ENCODE results near the gene IL1RAPL1. TPM values are rescaled to one million over a fixed set of nuclear protein-coding genes. Genes with fewer than 3 reads are reported as not detected.

The IL1RAPL1 gene
- polyA plus RNA-seq, 2 of the 4 experiments (the other 2 are of a cell fraction): not detected

DNA sequence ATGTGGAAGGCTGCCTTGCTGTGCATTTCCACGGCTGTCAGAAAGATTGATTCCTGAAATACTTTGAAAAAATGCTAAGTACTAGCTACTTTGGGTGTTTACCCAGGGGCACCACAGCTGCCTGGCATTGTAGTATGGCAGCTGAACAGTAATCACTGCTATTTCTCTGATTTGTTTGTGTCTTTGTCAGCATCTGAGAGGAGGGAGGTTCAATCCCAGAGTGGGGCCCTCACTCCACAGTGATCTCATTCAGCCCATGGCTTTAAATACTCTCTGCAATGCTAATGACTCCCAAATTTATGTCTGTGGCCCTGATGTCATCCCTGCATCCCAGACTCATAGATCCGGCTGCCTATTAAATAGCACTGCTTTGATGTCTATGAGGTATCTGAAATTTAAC, 1052.9 kb downstream of the IL1RAPL1 start:
- Histone ChIP-seq H3K4me3 (no peak overlapping the region), H3K9me3 (no peaks in the 10 kb centered on the region), H3K27ac (no peak overlapping the region), H3K4me1 (no peaks in the 10 kb centered on the region), H3K4me2 (no peak overlapping the region)
- DNase-seq (ENCODE audit: low read depth in 1 of 2, low spot score in 1 of 2) (no peak), FAIRE-seq (peak; percentile 13), ATAC-seq (no peak)
- ChIA-PET POLR2A (no interaction called here), CTCF (no interaction called here)
- WGBS (ENCODE audit: missing lambda C conversion rate): 93% methylated on average over 2 of the region's 2 CpGs
- TF ChIP-seq FOSL2 (IDR thresholded peaks at IDR 0.05) (no peak), FOSL2 (CRISPR knock-in tag; IDR thresholded peaks at IDR 0.05) (no peak), SREBF2 (IDR thresholded peaks at IDR 0.05) (no peak), KDM1A (IDR thresholded peaks at IDR 0.05; ENCODE audit: low read depth) (no peak), TP53 (CRISPR knock-in tag; IDR thresholded peaks at IDR 0.05) (no peak), POLR2AphosphoS2 (conservative IDR thresholded peaks at IDR 0.05; ENCODE audit: low read length) (no peak), CBX8 (IDR thresholded peaks at IDR 0.05) (no peak), HOXB13 (CRISPR knock-in tag; IDR thresholded peaks at IDR 0.05; ENCODE audit: low read depth) (no peak), EHMT2 (IDR thresholded peaks at IDR 0.05; ENCODE audit: low read depth) (no peak), RAD21 (conservative IDR thresholded peaks at IDR 0.05 in 1 of 2, IDR thresholded peaks at IDR 0.05 in 1 of 2) (no peak), RNF2 (IDR thresholded peaks at IDR 0.05; ENCODE audit: borderline replicate concordance, low read depth) (no peak)
- TF ChIP-seq, protein P1, sequence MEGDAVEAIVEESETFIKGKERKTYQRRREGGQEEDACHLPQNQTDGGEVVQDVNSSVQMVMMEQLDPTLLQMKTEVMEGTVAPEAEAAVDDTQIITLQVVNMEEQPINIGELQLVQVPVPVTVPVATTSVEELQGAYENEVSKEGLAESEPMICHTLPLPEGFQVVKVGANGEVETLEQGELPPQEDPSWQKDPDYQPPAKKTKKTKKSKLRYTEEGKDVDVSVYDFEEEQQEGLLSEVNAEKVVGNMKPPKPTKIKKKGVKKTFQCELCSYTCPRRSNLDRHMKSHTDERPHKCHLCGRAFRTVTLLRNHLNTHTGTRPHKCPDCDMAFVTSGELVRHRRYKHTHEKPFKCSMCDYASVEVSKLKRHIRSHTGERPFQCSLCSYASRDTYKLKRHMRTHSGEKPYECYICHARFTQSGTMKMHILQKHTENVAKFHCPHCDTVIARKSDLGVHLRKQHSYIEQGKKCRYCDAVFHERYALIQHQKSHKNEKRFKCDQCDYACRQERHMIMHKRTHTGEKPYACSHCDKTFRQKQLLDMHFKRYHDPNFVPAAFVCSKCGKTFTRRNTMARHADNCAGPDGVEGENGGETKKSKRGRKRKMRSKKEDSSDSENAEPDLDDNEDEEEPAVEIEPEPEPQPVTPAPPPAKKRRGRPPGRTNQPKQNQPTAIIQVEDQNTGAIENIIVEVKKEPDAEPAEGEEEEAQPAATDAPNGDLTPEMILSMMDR (IDR thresholded peaks at IDR 0.05): no peak
- TF ChIP-seq, protein P2, sequence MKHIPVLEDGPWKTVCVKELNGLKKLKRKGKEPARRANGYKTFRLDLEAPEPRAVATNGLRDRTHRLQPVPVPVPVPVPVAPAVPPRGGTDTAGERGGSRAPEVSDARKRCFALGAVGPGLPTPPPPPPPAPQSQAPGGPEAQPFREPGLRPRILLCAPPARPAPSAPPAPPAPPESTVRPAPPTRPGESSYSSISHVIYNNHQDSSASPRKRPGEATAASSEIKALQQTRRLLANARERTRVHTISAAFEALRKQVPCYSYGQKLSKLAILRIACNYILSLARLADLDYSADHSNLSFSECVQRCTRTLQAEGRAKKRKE (CRISPR knock-in tag; IDR thresholded peaks at IDR 0.05; ENCODE audit: low read depth): no peak
- TF ChIP-seq, protein P3, sequence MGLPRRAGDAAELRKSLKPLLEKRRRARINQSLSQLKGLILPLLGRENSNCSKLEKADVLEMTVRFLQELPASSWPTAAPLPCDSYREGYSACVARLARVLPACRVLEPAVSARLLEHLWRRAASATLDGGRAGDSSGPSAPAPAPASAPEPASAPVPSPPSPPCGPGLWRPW (IDR thresholded peaks at IDR 0.05): no peak

DNA sequence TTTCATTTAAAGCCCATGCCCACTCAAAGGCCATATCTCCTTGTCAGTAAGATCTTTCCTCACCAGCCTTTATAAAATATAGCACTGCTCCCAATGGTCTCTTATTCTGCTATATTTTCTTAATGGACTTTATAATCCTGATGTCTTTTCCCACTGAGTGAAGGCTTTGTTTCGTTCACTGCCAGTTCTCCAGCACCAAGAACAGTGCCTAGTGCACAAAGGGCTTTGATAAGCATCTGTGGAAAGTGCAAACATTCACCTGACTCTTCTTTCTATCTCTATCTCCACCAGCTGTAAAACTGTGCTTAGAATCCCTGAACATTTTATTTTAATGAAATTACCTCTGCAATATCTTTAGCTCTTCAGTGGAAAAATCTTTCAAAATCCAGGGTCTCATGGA, 1054.2 kb downstream of the IL1RAPL1 start:
- no peak for DNase-seq (ENCODE audit: low read depth in 1 of 2, low spot score in 1 of 2)
- POLR2A ChIA-PET: no interaction called here
- no peaks in the 10 kb centered on the region for H3K4me1 ChIP-seq
- H3K9me3 ChIP-seq: no peaks in the 10 kb centered on the region
- 19% methylated on average over 1 of the region's 1 CpG for WGBS (ENCODE audit: missing lambda C conversion rate)
- no peak overlapping the region for H3K4me2 ChIP-seq
- no peak overlapping the region for H3K4me3 ChIP-seq
- FAIRE-seq: peak; percentile 32
- CTCF ChIA-PET: no interaction called here
- TF ChIP-seq SMC3 (IDR thresholded peaks at IDR 0.05): no peak
- no peak for TF ChIP-seq EP300 (IDR thresholded peaks at IDR 0.05)
- no peak overlapping the region for H3K27ac ChIP-seq
- ATAC-seq: no peak

DNA sequence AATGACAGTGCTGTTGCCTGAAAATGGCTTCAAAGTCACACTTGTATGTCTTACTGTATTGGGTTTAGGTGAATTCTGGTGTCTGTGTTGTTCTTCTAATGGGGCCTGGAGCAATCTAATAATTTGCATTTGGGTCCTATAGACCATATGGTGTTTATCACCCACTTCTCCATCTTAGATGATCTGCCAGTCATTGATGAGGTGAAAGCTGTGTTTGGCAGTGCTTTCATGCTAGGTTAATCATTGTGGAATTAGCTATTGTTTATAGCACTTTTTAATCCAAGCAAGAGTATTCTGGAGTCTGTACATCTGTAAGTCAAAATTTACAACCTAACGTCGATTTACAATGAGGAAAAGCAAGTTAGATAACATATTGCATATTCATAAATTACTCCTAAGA, 1055.9 kb downstream of the IL1RAPL1 start:
- Histone ChIP-seq H3K4me1 (no peaks in the 10 kb centered on the region), H3K27ac (no peak overlapping the region), H3K9me3 (no peaks in the 10 kb centered on the region), H3K4me3 (no peak overlapping the region), H3K4me2 (no peak overlapping the region)
- TF ChIP-seq, protein P1 (IDR thresholded peaks at IDR 0.05): no peak
- TF ChIP-seq SREBF2 (IDR thresholded peaks at IDR 0.05) (no peak), GATA3 (IDR thresholded peaks at IDR 0.05; ENCODE audit: borderline replicate concordance) (no peak), ZC3H11A (IDR thresholded peaks at IDR 0.05) (no peak), POLR2A (IDR thresholded peaks at IDR 0.05; ENCODE audit: low read length) (no peak)
- TF ChIP-seq, protein P4, sequence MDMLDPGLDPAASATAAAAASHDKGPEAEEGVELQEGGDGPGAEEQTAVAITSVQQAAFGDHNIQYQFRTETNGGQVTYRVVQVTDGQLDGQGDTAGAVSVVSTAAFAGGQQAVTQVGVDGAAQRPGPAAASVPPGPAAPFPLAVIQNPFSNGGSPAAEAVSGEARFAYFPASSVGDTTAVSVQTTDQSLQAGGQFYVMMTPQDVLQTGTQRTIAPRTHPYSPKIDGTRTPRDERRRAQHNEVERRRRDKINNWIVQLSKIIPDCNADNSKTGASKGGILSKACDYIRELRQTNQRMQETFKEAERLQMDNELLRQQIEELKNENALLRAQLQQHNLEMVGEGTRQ (IDR thresholded peaks at IDR 0.05): no peak
- TF ChIP-seq, protein P5, sequence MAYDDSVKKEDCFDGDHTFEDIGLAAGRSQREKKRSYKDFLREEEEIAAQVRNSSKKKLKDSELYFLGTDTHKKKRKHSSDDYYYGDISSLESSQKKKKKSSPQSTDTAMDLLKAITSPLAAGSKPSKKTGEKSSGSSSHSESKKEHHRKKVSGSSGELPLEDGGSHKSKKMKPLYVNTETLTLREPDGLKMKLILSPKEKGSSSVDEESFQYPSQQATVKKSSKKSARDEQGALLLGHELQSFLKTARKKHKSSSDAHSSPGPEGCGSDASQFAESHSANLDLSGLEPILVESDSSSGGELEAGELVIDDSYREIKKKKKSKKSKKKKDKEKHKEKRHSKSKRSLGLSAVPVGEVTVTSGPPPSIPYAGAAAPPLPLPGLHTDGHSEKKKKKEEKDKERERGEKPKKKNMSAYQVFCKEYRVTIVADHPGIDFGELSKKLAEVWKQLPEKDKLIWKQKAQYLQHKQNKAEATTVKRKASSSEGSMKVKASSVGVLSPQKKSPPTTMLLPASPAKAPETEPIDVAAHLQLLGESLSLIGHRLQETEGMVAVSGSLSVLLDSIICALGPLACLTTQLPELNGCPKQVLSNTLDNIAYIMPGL (CRISPR knock-in tag; IDR thresholded peaks at IDR 0.05; ENCODE audit: borderline replicate concordance): no peak
- TF ChIP-seq, protein P6, sequence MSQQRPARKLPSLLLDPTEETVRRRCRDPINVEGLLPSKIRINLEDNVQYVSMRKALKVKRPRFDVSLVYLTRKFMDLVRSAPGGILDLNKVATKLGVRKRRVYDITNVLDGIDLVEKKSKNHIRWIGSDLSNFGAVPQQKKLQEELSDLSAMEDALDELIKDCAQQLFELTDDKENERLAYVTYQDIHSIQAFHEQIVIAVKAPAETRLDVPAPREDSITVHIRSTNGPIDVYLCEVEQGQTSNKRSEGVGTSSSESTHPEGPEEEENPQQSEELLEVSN (IDR thresholded peaks at IDR 0.05; ENCODE audit: borderline replicate concordance, low read depth): no peak
- ATAC-seq (no peak), DNase-seq (ENCODE audit: low read depth in 1 of 2, low spot score in 1 of 2) (no peak), FAIRE-seq (no peak)
- WGBS (ENCODE audit: missing lambda C conversion rate): 91% methylated on average over 2 of the region's 2 CpGs
- POLR2A ChIA-PET: no interaction called here
- CTCF ChIA-PET: no interaction called here
